ENCODE data around the gene FBN3. TPM values are rescaled to one million over a fixed set of nuclear protein-coding genes. Genes with fewer than 3 reads are reported as not detected.

FBN3 gene
- total RNA-seq, 4 donors from 2014 or later: 0.15 TPM; not detected in 3

DNA sequence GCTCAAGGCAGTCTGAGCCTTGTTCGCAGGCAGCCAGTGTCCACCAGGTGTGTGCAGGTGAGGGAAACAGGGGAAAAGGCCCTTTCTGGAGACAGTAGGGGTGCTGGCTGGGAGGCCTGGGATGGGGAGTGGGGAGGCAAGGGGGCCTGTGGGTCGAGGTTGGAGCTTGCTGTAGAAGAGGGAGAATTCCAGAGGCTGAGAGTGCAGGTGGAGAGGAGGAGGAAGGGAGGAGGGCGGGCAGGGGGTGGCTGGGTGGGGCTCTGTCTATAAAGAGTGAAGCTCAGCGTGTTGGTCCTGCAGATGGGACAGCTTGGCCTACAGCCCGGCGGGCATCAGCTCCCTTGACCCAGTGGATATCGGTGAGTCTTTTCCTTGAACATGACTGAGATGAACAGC, 96.9 kb downstream of the FBN3 start, which contains the start of gene CCL25:
Gene CCL25 (plus strand): TSS at position 297 of the 396 bp plus-strand sequence. CDS start 290 bp downstream, outside the sequence.
- no peak within 1 kb of the TSS for H3K27ac ChIP-seq
- in situ Hi-C loops (cut with MboI; ENCODE audit: low sequenced_read_pairs in 4 of 4): no loop called here
- peaks cover 8 to 10% (median 10%) of the 10 kb centered on the region in 3 donors for H3K27me3 ChIP-seq
- no peak for ATAC-seq
- H3K36me3 ChIP-seq: no peaks in the 10 kb centered on the region
- TF ChIP-seq POLR2A (IDR thresholded peaks at IDR 0.05): no peak
- TF ChIP-seq, protein P1, sequence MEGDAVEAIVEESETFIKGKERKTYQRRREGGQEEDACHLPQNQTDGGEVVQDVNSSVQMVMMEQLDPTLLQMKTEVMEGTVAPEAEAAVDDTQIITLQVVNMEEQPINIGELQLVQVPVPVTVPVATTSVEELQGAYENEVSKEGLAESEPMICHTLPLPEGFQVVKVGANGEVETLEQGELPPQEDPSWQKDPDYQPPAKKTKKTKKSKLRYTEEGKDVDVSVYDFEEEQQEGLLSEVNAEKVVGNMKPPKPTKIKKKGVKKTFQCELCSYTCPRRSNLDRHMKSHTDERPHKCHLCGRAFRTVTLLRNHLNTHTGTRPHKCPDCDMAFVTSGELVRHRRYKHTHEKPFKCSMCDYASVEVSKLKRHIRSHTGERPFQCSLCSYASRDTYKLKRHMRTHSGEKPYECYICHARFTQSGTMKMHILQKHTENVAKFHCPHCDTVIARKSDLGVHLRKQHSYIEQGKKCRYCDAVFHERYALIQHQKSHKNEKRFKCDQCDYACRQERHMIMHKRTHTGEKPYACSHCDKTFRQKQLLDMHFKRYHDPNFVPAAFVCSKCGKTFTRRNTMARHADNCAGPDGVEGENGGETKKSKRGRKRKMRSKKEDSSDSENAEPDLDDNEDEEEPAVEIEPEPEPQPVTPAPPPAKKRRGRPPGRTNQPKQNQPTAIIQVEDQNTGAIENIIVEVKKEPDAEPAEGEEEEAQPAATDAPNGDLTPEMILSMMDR (IDR thresholded peaks at IDR 0.05 in 4 of 5, conservative IDR thresholded peaks at IDR 0.05 in 1 of 5): no peak
- H3K4me1 ChIP-seq: no peaks in the 10 kb centered on the region
- DNase-seq: no peak
- no peaks in the 10 kb centered on the region for H3K9me3 ChIP-seq
- intact Hi-C loops (cut with DNase I; ENCODE audit: low total_unique reads): no loop called here
- no peak within 1 kb of the TSS for H3K4me3 ChIP-seq

DNA sequence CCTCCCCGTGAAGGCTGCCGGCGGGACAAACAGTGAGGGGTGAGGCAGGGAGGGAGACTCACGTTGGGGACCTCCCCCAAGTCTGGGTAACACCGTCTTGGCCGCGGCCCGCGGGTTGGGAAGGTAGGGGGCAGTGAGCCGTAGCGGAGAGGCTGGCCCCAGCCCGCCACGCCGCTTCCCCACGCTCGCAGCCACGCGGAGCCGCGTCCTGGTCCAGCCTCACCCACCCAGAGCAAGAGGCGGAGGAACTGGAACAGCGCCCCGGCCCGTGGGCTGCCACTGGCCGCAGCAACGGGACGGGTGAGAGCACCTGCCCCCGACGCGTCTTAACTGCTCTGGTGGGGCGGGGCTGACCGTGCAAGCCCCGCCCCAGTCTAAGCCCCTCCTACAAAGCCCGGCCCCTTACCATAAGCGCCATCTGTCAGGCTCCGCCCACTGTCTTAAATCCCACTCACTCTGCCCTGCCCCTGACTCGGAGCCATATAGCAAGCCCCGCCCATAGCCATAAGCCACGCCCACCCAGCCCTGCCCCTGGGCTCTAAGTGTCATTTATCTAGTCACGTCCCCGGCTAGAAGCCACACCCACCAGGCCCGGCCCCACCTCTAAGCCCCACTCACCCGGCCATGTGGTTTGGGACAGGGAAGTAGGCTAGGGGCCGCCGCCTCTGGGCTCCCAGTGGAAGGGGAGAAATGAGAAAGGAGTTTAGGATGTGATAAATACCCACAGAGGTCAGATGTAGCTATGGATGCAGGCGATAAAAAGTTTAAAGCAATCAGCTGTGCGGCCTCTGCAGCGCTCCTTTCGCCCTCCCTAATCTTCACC, 98.9 kb downstream of the FBN3 start:
- Histone ChIP-seq H3K4me3 (peak overlapping the region in 2 of 4 donors; percentile 14 to 19), H3K27ac (no peak overlapping the region), H3K27me3 (peaks cover 8 to 10% (median 10%) of the 10 kb centered on the region in 3 donors), H3K36me3 (no peaks in the 10 kb centered on the region), H3K9me3 (no peaks in the 10 kb centered on the region), H3K4me1 (no peaks in the 10 kb centered on the region)
- in situ Hi-C loops (cut with MboI; ENCODE audit: low sequenced_read_pairs in 4 of 4) (no loop called here), intact Hi-C loops (cut with DNase I; ENCODE audit: low total_unique reads) (no loop called here)
- TF ChIP-seq, protein P1 (IDR thresholded peaks at IDR 0.05 in 4 of 5, conservative IDR thresholded peaks at IDR 0.05 in 1 of 5): no peak
- no peak for TF ChIP-seq POLR2A (IDR thresholded peaks at IDR 0.05)
- peak; percentile 59 to 62 for DNase-seq
- peak; percentile 33 to 50 for ATAC-seq

DNA sequence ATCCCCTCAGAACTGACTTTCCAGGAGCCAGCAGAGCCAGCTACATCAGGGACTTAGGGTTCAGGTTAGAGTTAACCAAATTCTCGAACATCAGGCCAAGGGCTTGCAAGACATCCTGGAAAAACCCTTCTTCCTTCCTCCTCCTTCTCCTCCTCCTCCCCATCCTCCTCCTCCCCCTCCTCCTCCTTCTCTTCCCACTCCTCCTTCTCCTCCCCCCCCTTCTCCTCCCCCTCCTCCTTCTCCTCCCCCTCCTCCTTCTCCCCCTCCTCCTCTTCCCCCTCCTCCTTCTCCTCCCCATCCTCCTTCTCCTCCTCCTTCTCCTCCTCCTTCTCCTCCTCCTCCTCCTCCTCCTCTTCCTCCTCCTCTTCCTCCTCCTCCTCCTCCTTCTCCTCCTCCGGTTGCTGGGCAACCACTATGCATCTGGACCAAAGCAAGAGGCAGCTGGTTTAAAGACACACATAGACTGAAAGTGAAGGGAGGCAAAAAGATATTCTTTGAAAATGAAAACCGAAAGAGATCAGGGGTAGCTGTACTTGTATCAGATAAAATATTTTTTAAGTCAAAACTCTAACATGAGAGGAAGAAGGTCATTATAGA, 102.7 kb downstream of the FBN3 start:
- TF ChIP-seq, protein P1 (IDR thresholded peaks at IDR 0.05 in 4 of 5, conservative IDR thresholded peaks at IDR 0.05 in 1 of 5): no peak
- no peak for TF ChIP-seq POLR2A (IDR thresholded peaks at IDR 0.05)
- Histone ChIP-seq H3K4me3 (no peak overlapping the region), H3K4me1 (no peaks in the 10 kb centered on the region), H3K36me3 (no peaks in the 10 kb centered on the region), H3K27ac (no peak overlapping the region), H3K9me3 (no peaks in the 10 kb centered on the region), H3K27me3 (peaks cover 8 to 10% (median 10%) of the 10 kb centered on the region in 3 donors)
- no peak for ATAC-seq
- in situ Hi-C loops (cut with MboI; ENCODE audit: low sequenced_read_pairs in 4 of 4) (no loop called here), intact Hi-C loops (cut with DNase I; ENCODE audit: low total_unique reads) (no loop called here)
- no peak for DNase-seq

DNA sequence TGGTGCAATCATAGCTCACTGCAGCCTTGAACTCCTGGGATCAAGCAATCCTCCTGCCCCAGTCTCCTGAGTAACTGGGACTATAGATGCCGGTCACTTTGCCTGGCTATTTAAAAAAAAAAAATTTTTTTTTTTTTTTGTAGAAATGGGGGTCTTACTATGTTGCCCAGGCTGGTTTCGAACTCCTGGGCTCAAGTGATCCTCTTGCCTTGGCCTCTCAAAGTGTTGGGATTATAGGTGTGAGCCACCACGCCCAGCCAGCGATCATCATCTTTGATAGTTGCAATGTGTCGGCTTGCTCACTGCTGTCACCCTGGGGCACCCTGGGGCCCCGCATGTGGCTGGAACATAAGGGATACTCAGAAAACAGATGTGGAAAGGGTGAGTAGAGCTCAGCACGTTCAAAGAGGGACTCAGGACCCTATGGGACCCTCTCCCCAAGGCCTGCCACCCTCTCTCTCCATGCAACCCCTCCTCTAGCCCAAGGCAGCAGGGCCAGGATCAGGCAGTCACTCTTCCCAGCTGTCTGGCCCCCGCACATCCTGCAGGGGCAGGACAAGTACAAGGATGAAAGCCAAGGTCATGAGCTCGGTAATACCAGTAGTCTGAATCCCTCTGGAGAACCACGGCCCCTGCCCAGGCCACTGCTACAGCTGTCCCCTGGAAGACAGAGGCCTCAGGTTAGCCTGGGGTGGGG, 103.4 kb downstream of the FBN3 start:
- intact Hi-C loops (cut with DNase I; ENCODE audit: low total_unique reads) (no loop called here), in situ Hi-C loops (cut with MboI; ENCODE audit: low sequenced_read_pairs in 4 of 4) (no loop called here)
- Histone ChIP-seq H3K9me3 (no peaks in the 10 kb centered on the region), H3K27me3 (peaks cover 8 to 10% (median 10%) of the 10 kb centered on the region in 3 donors), H3K4me1 (no peaks in the 10 kb centered on the region), H3K36me3 (no peaks in the 10 kb centered on the region), H3K27ac (no peak overlapping the region), H3K4me3 (no peak overlapping the region)
- DNase-seq (no peak), ATAC-seq (no peak)
- TF ChIP-seq, protein P1 (IDR thresholded peaks at IDR 0.05 in 4 of 5, conservative IDR thresholded peaks at IDR 0.05 in 1 of 5): no peak
- no peak for TF ChIP-seq POLR2A (IDR thresholded peaks at IDR 0.05)

Measured in gastrocnemius medialis (tissue), 4 donors.